Stimulated activated CD8-positive, alpha-beta memory T cell treated with anti-CD3 and anti-CD28 coated beads, Interleukin-7, amount 100 ng/mL, for 4 hours (primary cell): ENCODE data around the gene FOXM1.
"Not testable (repeated sequence)": the region's sequence is repeated elsewhere in the genome, so short reads cannot be mapped to it uniquely, and the experiment has no call there.

ENCODE experiments used
- DNase-seq, 2 donors: peaks; one replicate each; pipeline ENCODE4 v3.0.0-alpha.2; 2020; ENCODE audit warnings: low read depth in 2 of 2

Gene FOXM1

DNA sequence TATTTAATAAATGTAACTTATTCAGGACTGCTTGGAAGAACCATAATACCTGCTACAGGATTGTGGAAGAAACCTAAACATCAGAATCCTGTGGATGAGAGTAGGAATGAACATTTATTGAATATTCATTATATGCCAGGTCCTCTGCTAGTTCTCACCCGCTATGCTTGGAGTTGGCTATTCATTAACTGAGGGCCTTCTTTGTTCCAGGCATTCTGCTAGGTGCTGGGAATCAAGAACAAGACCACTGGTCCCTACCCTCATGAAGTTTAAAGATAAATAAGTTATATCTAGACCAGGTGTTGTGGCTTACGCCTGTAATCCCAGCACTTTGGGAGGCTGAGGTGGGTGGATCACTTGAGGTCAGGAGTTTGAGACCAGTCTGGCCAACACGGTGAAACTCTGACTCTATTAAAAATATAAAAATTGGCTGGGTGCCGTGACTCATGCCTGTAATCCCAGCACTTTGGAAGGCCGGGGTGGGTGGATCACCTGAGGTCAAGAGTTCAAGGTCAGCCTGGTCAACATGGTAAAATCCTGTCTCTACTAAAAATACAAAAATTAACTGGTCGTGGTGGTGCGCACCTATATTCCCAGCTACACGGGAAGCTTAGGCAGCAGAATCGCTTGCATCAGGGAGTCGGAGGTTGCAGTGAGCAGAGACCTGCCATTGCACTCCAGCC is 9.9 kb upstream of the FOXM1 start:
- DNase-seq = no peak

GRCh38 chr12:2884810-2885209 is 7.8 kb upstream of the FOXM1 start:
- no peak for DNase-seq

DNA sequence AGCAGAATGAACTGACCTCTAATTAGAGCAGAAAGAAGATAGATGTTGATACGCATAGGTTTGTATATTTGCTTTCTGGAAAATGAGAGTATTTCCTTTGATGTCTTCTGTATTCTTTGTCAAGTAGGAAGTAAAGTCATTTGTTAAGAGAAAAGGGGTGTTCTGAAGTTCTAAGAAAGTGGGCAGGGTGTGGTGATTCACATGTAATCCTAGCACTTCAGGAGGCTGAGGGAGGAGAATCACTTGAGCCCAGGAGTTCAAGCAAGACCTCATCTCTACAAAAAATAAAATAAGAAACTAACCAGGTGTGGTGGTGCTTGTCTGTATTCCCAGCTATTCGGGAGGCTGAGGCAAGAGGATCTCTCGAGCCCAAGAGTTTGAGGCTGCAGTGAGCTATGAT is 2.9 kb upstream of the FOXM1 start:
- DNase-seq = no peak

GRCh38 chr12:2877953-2878732 is 1.2 kb upstream of the FOXM1 start:
- DNase-seq = no peak

DNA sequence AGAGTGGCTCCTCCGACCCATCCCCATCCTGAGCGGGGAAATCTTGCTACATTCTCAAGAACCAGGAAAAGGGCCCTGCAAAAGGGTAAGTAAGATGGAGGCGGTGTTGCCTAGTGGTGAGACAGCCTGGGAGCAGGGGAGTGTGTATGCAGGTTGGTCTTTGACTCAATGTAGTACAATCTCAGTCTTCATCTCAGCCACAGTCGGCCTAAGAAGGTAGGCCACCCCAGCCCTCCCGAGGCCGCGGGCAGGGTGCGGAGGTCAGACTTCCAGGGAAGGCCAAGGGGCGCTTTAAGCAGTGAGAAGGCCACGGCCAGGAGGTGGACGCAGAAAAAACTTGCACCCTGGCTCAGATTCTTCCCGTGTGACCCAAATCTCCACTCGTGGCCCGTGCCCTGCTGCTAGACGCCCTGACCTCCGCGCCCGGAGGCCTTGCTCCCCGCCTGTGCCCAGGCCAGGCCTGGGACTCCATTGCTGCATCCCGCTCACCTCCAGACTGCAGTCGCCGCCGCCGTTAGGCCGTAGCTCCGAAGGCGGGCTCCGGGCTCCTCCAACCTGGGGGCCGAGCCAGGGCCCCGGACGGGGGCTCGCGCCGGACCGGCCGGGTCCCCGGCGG is 435 bp downstream of the FOXM1 start:
- DNase-seq = no peak

GRCh38 chr12:2868986-2869632 is 7.9 kb downstream of the FOXM1 start:
- DNase-seq = not testable (repeated sequence)

- DNase-seq = no peak
Measured at GRCh38 chr12:2864198-2864597, 12.8 kb downstream of the FOXM1 start.

- DNase-seq = not testable (repeated sequence)
Measured at GRCh38 chr12:2863402-2863801, 13.6 kb downstream of the FOXM1 start.

DNA sequence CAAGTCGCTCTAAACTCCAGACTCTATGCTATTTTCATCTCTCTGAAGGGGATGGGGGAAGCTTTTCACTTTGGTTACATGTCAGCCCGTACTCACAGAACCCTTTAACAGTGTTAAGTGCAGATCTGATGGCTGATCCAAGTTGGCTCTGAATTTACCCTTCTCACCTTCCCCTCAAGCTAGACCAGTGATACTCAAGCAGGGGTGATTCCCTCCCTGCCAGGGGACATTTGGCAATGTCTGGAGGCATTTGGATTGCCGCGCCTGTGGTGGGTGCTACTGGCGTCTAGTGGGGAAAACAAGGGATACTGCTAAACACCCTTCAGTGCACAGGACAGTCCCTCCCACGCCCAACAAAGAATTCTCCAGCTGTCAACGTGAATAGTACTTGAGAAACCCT is 14.1 kb downstream of the FOXM1 start:
- DNase-seq = no peak

GRCh38 chr12:2860170-2860569 is 16.8 kb downstream of the FOXM1 start:
- no peak for DNase-seq

GRCh38 chr12:2858944-2859421 is 18.0 kb downstream of the FOXM1 start:
- DNase-seq = no peak

GRCh38 chr12:2858334-2858733 is 18.6 kb downstream of the FOXM1 start:
- DNase-seq = no peak

DNA sequence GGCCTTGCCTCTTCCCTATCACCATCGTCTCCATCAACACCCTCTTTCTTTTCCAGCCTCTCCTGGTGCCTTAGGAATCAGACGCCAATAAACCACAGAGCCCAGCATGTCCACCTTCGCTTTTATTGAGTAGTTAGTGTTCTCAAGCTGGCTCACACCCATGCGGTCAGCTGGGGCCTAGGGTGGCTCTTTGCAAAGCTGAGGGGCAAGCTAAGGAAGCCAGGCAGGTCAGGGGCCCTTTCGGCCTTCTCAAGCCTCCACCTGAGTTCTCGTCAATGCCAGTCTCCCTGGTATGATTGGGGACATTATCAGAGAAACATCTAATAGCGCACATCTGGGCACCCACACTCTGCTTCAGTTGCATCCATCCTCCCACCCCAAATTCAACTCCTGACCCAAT is 19.4 kb downstream of the FOXM1 start:
- no peak for DNase-seq

DNA sequence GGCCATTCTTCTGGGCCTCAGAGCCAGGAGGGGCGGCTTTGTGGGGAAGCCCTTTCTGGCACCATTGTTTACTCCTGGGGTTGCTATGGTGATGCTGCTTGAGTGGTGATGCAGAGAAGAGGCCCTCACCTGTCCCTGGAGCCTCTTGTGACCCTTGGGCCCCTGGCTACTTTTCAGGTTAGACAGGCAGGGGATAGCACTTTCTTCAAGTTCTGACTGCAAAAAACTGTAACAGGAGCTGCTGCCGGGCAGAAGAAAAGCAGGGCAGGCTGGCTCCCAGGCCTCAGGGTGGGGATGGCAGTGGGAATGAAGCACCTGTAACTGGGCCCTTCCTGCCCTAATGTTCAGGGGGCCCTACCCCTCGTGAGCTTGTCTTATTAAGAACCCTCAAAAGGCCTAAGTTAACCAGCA is 19.9 kb downstream of the FOXM1 start, which contains the start of gene TEX52:
Gene TEX52, minus strand, starts transcription at position 19 of the 411 bp plus-strand sequence. Its CDS starts 13 bp downstream, at position 6.
- DNase-seq = no peak

- DNase-seq = no peak
Measured at GRCh38 chr12:2856051-2856450, 20.9 kb downstream of the FOXM1 start.

GRCh38 chr12:2855546-2855945 is 21.4 kb downstream of the FOXM1 start:
- DNase-seq = no peak

GRCh38 chr12:2854669-2855453 is 22.1 kb downstream of the FOXM1 start:
- DNase-seq = no peak

DNA sequence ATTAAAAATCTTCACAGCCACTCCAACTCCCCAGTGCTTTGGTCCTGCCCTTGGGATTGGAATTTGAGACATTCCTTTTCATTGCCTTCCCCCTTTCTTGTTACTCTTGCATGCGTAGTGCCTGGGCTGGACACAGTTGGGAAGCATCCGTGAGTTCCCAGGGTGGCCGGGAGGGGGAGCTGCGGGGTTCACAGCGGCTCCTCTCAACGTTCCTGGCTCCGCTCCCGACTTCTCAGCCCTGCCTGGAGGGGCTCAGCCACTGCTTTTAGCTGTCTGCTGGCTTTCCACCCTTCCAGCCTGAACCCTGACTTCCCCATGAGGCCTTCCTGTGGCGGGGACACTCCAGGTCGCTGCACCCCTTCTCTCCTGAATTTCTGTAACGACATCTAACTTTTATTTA is 23.3 kb downstream of the FOXM1 start:
- peak in 1 of 2 donors; percentile 19 for DNase-seq

GRCh38 chr12:2851931-2852330 is 25.0 kb downstream of the FOXM1 start:
- no peak for DNase-seq

DNA sequence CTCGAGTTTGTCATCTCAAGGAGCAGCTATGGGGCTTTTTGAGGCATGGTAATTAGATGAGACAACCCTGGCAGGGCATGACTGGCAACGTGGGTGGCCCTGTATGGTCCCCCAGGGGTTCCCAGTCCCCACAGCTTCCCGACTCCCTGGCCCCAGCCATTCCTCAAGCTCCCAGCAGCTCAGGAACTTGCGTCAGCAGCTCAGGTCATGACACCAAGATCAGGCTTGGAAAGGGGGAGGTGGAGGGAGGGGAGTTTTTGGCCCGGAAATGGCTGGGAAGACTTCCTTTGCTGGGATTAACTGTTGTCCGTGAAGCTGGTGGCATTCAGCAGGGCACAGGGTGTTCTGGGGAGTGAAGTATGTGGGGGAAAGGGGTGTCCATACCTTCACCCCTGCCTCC is 31.7 kb downstream of the FOXM1 start:
- DNase-seq = no peak

DNA sequence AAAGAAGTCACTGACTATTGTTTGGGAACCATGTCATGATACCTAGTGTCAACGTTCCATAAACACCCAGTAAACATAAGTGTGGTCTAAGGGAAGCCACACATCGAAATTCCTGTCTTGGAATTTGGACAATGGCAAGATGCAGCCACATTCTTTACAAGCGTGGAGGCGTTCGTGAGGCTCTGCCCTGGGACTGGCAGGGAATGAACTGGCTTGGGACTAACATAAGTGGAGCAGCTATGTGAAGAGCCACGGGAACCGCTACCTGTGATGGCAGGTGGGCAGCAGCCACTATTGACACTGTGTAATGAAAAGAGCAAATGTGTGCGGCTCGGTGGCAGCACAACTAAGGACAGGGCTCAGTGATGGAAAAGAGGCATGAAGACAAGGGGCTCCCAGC is 32.2 kb downstream of the FOXM1 start:
- no peak for DNase-seq
